ENCODE data around the gene RNU5B-1. TPM values are rescaled to one million over a fixed set of nuclear protein-coding genes. Genes with fewer than 3 reads are reported as not detected.
"Not testable (repeated sequence)": the region's sequence is repeated elsewhere in the genome, so short reads cannot be mapped to it uniquely, and the experiment has no call there.

Gene RNU5B-1
- total and polyA plus RNA-seq, 7 donors: 12.8 to 34.0 (median 13.9) TPM; not detected in 4

GRCh38 chr15:65266469-65266868, 38.0 kb upstream of the RNU5B-1 start:
- Histone ChIP-seq H3K4me3 (no peak overlapping the region), H3K27me3 (ENCODE audit: insufficient read depth in 3 of 3, low read length in 2 of 3) (no peaks in the 10 kb centered on the region), H3K4me1 (peaks cover 5% of the 10 kb centered on the region), H3K9me3 (no peaks in the 10 kb centered on the region), H3K27ac (no peak overlapping the region), H3K36me3 (ENCODE audit: insufficient read depth in 1 of 2, low read depth in 1 of 2) (peaks cover 6 to 67% of the 10 kb centered on the region in 2 donors)
- intact Hi-C loops (cut with DNase I): no loop called here
- no peak for TF ChIP-seq CTCF (IDR thresholded peaks at IDR 0.05)
- DNase-seq (no peak), ATAC-seq (no peak)
- 87 to 90% (median 89%) methylated on average over 5 of the region's 5 CpGs for WGBS, 3 donors

- H3K9me3 ChIP-seq: no peaks in the 10 kb centered on the region
- H3K27ac ChIP-seq: no peak overlapping the region
- no peaks in the 10 kb centered on the region for H3K27me3 ChIP-seq (ENCODE audit: insufficient read depth in 3 of 3, low read length in 2 of 3)
- intact Hi-C loops (cut with DNase I): no loop called here
- no peak for TF ChIP-seq CTCF (IDR thresholded peaks at IDR 0.05)
- no peak overlapping the region for H3K4me3 ChIP-seq
- no peak for ATAC-seq
- peaks cover 6 to 49% of the 10 kb centered on the region in 2 donors for H3K36me3 ChIP-seq (ENCODE audit: insufficient read depth in 1 of 2, low read depth in 1 of 2)
- peaks cover 5% of the 10 kb centered on the region for H3K4me1 ChIP-seq
- WGBS, 3 donors: 97 to 99% (median 98%) methylated on average over 4 of the region's 4 CpGs
- DNase-seq: no peak
Measured at GRCh38 chr15:65268411-65268810, 36.1 kb upstream of the RNU5B-1 start.

GRCh38 chr15:65270811-65271545, 33.5 kb upstream of the RNU5B-1 start:
- H3K27ac ChIP-seq; H3K9me3 ChIP-seq; H3K27me3 ChIP-seq (ENCODE audit: insufficient read depth in 3 of 3, low read length in 2 of 3); H3K4me3 ChIP-seq: not testable (repeated sequence)
- peaks cover 15% of the 10 kb centered on the region for H3K4me1 ChIP-seq
- intact Hi-C loops (cut with DNase I): loop anchor here (2.0 to 5.0 kb wide), 3 partner anchors 80 to 219 kb away; no protein-coding TSS in a partner anchor
- peaks cover 4 to 32% of the 10 kb centered on the region in 2 donors for H3K36me3 ChIP-seq (ENCODE audit: insufficient read depth in 1 of 2, low read depth in 1 of 2)
- DNase-seq (peak; percentile 65 to 75), ATAC-seq (peak; percentile 79 to 92 (median 86))
- peak; percentile 73 for TF ChIP-seq CTCF (IDR thresholded peaks at IDR 0.05)
- WGBS, 3 donors: 46 to 50% (median 46%) methylated on average over 15 of the region's 15 CpGs

DNA sequence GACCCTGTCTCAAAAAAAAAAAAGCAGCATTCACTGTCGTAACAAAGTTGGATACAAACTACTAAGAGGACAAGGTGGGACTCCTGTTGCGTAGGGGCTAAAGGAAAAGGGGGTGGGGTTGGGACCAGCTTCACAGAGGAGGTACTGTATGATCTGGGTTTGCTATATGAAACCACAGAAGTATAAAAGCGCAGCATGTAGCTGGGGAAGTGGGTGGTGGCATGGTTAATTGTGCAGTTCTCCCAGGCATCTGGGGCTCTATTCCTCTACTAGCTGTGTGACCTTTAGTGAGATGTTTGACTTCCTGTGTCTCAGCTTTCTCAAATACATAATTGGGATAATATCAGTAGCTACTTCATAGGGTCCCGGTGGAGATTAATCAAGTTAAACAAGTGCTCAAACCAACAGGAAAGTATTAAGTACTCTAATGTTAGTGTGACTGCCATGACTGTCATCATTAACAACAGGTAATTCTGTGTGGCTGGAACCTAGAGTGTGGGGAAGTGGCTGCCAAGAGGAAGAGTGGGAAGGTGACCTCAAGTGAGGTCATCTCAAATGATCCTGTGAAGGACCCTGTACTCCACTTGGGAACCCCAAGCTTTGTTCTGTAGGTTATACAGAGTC, 29.3 kb upstream of the RNU5B-1 start:
- WGBS, 3 donors: 83 to 90% (median 85%) methylated on average over 4 of the region's 4 CpGs
- TF ChIP-seq CTCF (IDR thresholded peaks at IDR 0.05): no peak
- intact Hi-C loops (cut with DNase I): no loop called here
- Histone ChIP-seq H3K36me3 (ENCODE audit: insufficient read depth in 1 of 2, low read depth in 1 of 2) (peaks cover 0 to 25% of the 10 kb centered on the region in 2 donors), H3K4me1 (peaks cover 16% of the 10 kb centered on the region), H3K27ac (peak overlapping the region; percentile 32), H3K27me3 (ENCODE audit: insufficient read depth in 3 of 3, low read length in 2 of 3) (no peaks in the 10 kb centered on the region), H3K9me3 (no peaks in the 10 kb centered on the region), H3K4me3 (no peak overlapping the region)
- DNase-seq: no peak
- ATAC-seq: peak in 2 of 4 donors; percentile 24 to 28
